B cell (primary cell): ENCODE measurements around the gene TJP3.

Experiments used
- CTCF ChIP-seq: fragments of 200-600 bp; IDR thresholded peaks from one replicate; pipeline ENCODE4 v1.8.0; 2022; ENCODE audit warnings: antibody characterized with exemption, mild to moderate bottlenecking
- EZH2 ChIP-seq: IDR thresholded peaks from 2 replicates; pipeline ENCODE4 v1.6.1; 2012; ENCODE audit warnings: borderline replicate concordance, low read depth, mild to moderate bottlenecking, moderate library complexity, low read length; ENCODE audit not compliant: insufficient read depth, poor library complexity, severe bottlenecking

GRCh38 chr19:3679581-3679980 lies 28.6 kb upstream of the TJP3 start:
- no peak for TF ChIP-seq CTCF
- TF ChIP-seq EZH2 = no peak
